WTC11 (cell line): Measurements from ENCODE around the gene GJA3. TPM values are rescaled to one million over a fixed set of nuclear protein-coding genes. Genes with fewer than 3 reads are reported as not detected.

Source experiments
- ATAC-seq: fragments of 200-7000 bp; cut with Tn5 transposase; 2 replicates; pipeline ENCODE4 v1.10.0; 2021; ENCODE audit warnings: mild to moderate bottlenecking, moderate library complexity
- CTCF ChIA-PET: fragments of 300-600 bp; sonication (Branson Sonifier 250); formaldehyde crosslinking; loops from one replicate; lab custom pipeline; 2021; ENCODE audit warnings: antibody characterized with exemption; lab: Charles Lee
- POLR2A ChIA-PET: fragments of 350-600 bp; sonication (Branson Sonifier 250); formaldehyde crosslinking; loops from one replicate; lab custom pipeline; 2021; ENCODE audit warnings: antibody characterized with exemption; lab: Charles Lee
- DNase-seq: peaks from one replicate; pipeline ENCODE4 v3.0.0; 2021; ENCODE audit warnings: low spot score
- H3K27ac Mint-ChIP-seq: 2 replicates; pipeline ENCODE4 v1.8.0; 2021; ENCODE audit warnings: mixed read lengths
- H3K27me3 Mint-ChIP-seq: 2 replicates; pipeline ENCODE4 v1.8.0; 2021; ENCODE audit warnings: low read depth, mild to moderate bottlenecking, moderate library complexity, mixed read lengths
- H3K36me3 Mint-ChIP-seq: 2 replicates; pipeline ENCODE4 v1.8.0; 2021; ENCODE audit warnings: mixed read lengths
- H3K4me1 Mint-ChIP-seq: 2 replicates; pipeline ENCODE4 v1.8.0; 2022; ENCODE audit warnings: mixed read lengths
- H3K4me3 Mint-ChIP-seq: 2 replicates; pipeline ENCODE4 v1.8.0; 2021; ENCODE audit warnings: mild to moderate bottlenecking, moderate library complexity, mixed read lengths
- H3K9me3 Mint-ChIP-seq: 2 replicates; pipeline ENCODE4 v1.8.0; 2021; ENCODE audit warnings: mixed read lengths
- ELF4 ChIP-seq: sonication (generic); formaldehyde crosslinking; IDR thresholded peaks from 2 replicates; pipeline ENCODE4 v1.8.1; 2022; ENCODE audit warnings: low read depth, mild to moderate bottlenecking, moderate library complexity, missing genetic modification reagents
- ETV6 ChIP-seq: sonication (generic); formaldehyde crosslinking; IDR thresholded peaks from 2 replicates; pipeline ENCODE4 v1.8.1; 2022; ENCODE audit warnings: mild to moderate bottlenecking, missing genetic modification reagents
- GRHL2 ChIP-seq: fragments of 250-450 bp; sonication (Bioruptor Pico); IDR thresholded peaks from 2 replicates; pipeline ENCODE4 v1.8.0; 2022; ENCODE audit warnings: mild to moderate bottlenecking, moderate library complexity; ENCODE audit not compliant: insufficient replicate concordance, severe bottlenecking
- MXD4 ChIP-seq: fragments of 250-450 bp; sonication (Bioruptor Pico); IDR thresholded peaks from 2 replicates; pipeline ENCODE4 v1.8.0; 2021; ENCODE audit warnings: mild to moderate bottlenecking, moderate library complexity, borderline replicate concordance
- NR3C1 ChIP-seq: sonication (generic); formaldehyde crosslinking; conservative IDR thresholded peaks from 2 replicates; pipeline ENCODE4 v1.8.1; 2023; ENCODE audit warnings: low read depth, mild to moderate bottlenecking, missing genetic modification reagents
- SMAD3 ChIP-seq: sonication (generic); formaldehyde crosslinking; IDR thresholded peaks from 2 replicates; pipeline ENCODE4 v1.8.0; 2022; ENCODE audit warnings: missing genetic modification reagents, mild to moderate bottlenecking, borderline replicate concordance
- SOX15 ChIP-seq: fragments of 250-450 bp; sonication (Bioruptor Pico); IDR thresholded peaks from 2 replicates; pipeline ENCODE4 v1.9.0; 2021; ENCODE audit warnings: mild to moderate bottlenecking
- ZNF671 ChIP-seq: fragments of 250-450 bp; sonication (Bioruptor Pico); IDR thresholded peaks from 2 replicates; pipeline ENCODE4 v1.8.0; 2021; ENCODE audit warnings: mild to moderate bottlenecking
- total RNA-seq: library from RNA; stranded (reverse); gene quantifications from 3 replicates; pipeline ENCODE4 v1.2.3, GENCODE V29; 2021
- TF ChIP-seq, protein P1 (sequence below): fragments of 250-450 bp; sonication (Bioruptor Pico); IDR thresholded peaks from 2 replicates; pipeline ENCODE4 v1.9.0; 2021; ENCODE audit warnings: mild to moderate bottlenecking, borderline replicate concordance
- TF ChIP-seq, protein P2 (sequence below): sonication (generic); formaldehyde crosslinking; IDR thresholded peaks from 2 replicates; pipeline ENCODE4 v1.8.1; 2023; ENCODE audit warnings: mild to moderate bottlenecking, missing genetic modification reagents
- TF ChIP-seq, protein P3 (sequence below): sonication (generic); formaldehyde crosslinking; IDR thresholded peaks from 2 replicates; pipeline ENCODE4 v1.8.0; 2022; ENCODE audit warnings: mild to moderate bottlenecking, missing genetic modification reagents
- TF ChIP-seq, protein P4 (sequence below): sonication (generic); formaldehyde crosslinking; IDR thresholded peaks from 2 replicates; pipeline ENCODE4 v1.8.1; 2023; ENCODE audit warnings: mild to moderate bottlenecking, moderate library complexity, missing genetic modification reagents
- TF ChIP-seq, protein P5 (sequence below): sonication (generic); formaldehyde crosslinking; IDR thresholded peaks from 2 replicates; pipeline ENCODE4 v1.8.1; 2022; ENCODE audit warnings: low read depth, missing genetic modification reagents, borderline replicate concordance
- TF ChIP-seq, protein P6 (sequence below): fragments of 250-450 bp; sonication (Bioruptor Pico); IDR thresholded peaks from 2 replicates; pipeline ENCODE4 v1.9.0; 2021; ENCODE audit warnings: moderate library complexity, mild to moderate bottlenecking, inconsistent platforms, borderline replicate concordance
- TF ChIP-seq, protein P7 (sequence below): fragments of 250-450 bp; sonication (Bioruptor Pico); IDR thresholded peaks from 2 replicates; pipeline ENCODE4 v1.8.0; 2021; ENCODE audit warnings: mild to moderate bottlenecking

GJA3 gene
- total RNA-seq, 1 experiment from 2014 or later: 0.48 TPM

DNA sequence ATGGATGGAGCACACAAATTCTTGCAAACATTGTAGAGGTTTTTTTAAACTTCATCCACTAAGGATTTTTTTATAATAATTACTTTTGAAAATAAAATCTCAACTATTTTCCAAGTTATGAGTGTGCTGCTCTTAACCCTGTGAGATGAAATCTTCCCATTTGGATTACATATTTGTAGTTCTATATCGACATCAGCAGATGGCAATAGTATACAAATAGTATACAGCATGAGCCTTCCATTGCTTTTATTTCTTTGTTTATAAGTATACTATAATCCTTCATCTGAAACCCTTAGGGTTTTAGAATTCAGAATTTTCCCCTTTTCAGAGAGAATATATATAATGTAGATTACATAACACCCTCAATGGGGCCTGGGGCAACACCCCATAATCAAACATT lies 70.5 kb downstream of the GJA3 start:
- Mint-ChIP-seq H3K27me3 (no peaks in the 10 kb centered on the region), H3K9me3 (no peaks in the 10 kb centered on the region), H3K27ac (no peak overlapping the region), H3K36me3 (peaks cover 12% of the 10 kb centered on the region), H3K4me3 (no peak overlapping the region), H3K4me1 (peaks cover 8% of the 10 kb centered on the region; the same call in 1 of the 2 replicates)
- ATAC-seq (no peak), DNase-seq (no peak)
- ChIA-PET CTCF (interaction anchor here (0.6 kb wide), 1 partner anchor 67 kb away, joined by 3 read pairs; no protein-coding TSS in a partner anchor), POLR2A (interaction anchor here (0.5 kb wide), 1 partner anchor 11 kb away, joined by 8 read pairs; no protein-coding TSS in a partner anchor)
- TF ChIP-seq, protein P1, sequence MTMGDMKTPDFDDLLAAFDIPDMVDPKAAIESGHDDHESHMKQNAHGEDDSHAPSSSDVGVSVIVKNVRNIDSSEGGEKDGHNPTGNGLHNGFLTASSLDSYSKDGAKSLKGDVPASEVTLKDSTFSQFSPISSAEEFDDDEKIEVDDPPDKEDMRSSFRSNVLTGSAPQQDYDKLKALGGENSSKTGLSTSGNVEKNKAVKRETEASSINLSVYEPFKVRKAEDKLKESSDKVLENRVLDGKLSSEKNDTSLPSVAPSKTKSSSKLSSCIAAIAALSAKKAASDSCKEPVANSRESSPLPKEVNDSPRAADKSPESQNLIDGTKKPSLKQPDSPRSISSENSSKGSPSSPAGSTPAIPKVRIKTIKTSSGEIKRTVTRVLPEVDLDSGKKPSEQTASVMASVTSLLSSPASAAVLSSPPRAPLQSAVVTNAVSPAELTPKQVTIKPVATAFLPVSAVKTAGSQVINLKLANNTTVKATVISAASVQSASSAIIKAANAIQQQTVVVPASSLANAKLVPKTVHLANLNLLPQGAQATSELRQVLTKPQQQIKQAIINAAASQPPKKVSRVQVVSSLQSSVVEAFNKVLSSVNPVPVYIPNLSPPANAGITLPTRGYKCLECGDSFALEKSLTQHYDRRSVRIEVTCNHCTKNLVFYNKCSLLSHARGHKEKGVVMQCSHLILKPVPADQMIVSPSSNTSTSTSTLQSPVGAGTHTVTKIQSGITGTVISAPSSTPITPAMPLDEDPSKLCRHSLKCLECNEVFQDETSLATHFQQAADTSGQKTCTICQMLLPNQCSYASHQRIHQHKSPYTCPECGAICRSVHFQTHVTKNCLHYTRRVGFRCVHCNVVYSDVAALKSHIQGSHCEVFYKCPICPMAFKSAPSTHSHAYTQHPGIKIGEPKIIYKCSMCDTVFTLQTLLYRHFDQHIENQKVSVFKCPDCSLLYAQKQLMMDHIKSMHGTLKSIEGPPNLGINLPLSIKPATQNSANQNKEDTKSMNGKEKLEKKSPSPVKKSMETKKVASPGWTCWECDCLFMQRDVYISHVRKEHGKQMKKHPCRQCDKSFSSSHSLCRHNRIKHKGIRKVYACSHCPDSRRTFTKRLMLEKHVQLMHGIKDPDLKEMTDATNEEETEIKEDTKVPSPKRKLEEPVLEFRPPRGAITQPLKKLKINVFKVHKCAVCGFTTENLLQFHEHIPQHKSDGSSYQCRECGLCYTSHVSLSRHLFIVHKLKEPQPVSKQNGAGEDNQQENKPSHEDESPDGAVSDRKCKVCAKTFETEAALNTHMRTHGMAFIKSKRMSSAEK (CRISPR knock-in tag): no peak
- no peak for TF ChIP-seq ZNF671
- TF ChIP-seq SMAD3 (CRISPR knock-in tag): no peak
- TF ChIP-seq, protein P2, sequence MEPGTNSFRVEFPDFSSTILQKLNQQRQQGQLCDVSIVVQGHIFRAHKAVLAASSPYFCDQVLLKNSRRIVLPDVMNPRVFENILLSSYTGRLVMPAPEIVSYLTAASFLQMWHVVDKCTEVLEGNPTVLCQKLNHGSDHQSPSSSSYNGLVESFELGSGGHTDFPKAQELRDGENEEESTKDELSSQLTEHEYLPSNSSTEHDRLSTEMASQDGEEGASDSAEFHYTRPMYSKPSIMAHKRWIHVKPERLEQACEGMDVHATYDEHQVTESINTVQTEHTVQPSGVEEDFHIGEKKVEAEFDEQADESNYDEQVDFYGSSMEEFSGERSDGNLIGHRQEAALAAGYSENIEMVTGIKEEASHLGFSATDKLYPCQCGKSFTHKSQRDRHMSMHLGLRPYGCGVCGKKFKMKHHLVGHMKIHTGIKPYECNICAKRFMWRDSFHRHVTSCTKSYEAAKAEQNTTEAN (CRISPR knock-in tag): no peak
- TF ChIP-seq GRHL2 (CRISPR knock-in tag): no peak
- TF ChIP-seq ELF4 (CRISPR knock-in tag): no peak
- TF ChIP-seq, protein P3, sequence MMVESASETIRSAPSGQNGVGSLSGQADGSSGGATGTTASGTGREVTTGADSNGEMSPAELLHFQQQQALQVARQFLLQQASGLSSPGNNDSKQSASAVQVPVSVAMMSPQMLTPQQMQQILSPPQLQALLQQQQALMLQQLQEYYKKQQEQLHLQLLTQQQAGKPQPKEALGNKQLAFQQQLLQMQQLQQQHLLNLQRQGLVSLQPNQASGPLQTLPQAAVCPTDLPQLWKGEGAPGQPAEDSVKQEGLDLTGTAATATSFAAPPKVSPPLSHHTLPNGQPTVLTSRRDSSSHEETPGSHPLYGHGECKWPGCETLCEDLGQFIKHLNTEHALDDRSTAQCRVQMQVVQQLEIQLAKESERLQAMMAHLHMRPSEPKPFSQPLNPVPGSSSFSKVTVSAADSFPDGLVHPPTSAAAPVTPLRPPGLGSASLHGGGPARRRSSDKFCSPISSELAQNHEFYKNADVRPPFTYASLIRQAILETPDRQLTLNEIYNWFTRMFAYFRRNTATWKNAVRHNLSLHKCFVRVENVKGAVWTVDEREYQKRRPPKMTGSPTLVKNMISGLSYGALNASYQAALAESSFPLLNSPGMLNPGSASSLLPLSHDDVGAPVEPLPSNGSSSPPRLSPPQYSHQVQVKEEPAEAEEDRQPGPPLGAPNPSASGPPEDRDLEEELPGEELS (CRISPR knock-in tag): no peak
- TF ChIP-seq MXD4 (CRISPR knock-in tag): no peak
- TF ChIP-seq ETV6 (CRISPR knock-in tag): no peak
- TF ChIP-seq, protein P4, sequence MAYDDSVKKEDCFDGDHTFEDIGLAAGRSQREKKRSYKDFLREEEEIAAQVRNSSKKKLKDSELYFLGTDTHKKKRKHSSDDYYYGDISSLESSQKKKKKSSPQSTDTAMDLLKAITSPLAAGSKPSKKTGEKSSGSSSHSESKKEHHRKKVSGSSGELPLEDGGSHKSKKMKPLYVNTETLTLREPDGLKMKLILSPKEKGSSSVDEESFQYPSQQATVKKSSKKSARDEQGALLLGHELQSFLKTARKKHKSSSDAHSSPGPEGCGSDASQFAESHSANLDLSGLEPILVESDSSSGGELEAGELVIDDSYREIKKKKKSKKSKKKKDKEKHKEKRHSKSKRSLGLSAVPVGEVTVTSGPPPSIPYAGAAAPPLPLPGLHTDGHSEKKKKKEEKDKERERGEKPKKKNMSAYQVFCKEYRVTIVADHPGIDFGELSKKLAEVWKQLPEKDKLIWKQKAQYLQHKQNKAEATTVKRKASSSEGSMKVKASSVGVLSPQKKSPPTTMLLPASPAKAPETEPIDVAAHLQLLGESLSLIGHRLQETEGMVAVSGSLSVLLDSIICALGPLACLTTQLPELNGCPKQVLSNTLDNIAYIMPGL (CRISPR knock-in tag): no peak
- no peak for TF ChIP-seq NR3C1 (CRISPR knock-in tag)
- TF ChIP-seq, protein P5, sequence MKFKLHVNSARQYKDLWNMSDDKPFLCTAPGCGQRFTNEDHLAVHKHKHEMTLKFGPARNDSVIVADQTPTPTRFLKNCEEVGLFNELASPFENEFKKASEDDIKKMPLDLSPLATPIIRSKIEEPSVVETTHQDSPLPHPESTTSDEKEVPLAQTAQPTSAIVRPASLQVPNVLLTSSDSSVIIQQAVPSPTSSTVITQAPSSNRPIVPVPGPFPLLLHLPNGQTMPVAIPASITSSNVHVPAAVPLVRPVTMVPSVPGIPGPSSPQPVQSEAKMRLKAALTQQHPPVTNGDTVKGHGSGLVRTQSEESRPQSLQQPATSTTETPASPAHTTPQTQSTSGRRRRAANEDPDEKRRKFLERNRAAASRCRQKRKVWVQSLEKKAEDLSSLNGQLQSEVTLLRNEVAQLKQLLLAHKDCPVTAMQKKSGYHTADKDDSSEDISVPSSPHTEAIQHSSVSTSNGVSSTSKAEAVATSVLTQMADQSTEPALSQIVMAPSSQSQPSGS (CRISPR knock-in tag): no peak
- no peak for TF ChIP-seq SOX15 (CRISPR knock-in tag)
- TF ChIP-seq, protein P6, sequence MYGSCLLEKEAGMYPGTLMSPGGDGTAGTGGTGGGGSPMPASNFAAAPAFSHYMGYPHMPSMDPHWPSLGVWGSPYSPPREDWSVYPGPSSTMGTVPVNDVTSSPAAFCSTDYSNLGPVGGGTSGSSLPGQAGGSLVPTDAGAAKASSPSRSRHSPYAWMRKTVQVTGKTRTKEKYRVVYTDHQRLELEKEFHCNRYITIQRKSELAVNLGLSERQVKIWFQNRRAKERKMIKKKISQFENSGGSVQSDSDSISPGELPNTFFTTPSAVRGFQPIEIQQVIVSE (CRISPR knock-in tag): no peak
- TF ChIP-seq, protein P7, sequence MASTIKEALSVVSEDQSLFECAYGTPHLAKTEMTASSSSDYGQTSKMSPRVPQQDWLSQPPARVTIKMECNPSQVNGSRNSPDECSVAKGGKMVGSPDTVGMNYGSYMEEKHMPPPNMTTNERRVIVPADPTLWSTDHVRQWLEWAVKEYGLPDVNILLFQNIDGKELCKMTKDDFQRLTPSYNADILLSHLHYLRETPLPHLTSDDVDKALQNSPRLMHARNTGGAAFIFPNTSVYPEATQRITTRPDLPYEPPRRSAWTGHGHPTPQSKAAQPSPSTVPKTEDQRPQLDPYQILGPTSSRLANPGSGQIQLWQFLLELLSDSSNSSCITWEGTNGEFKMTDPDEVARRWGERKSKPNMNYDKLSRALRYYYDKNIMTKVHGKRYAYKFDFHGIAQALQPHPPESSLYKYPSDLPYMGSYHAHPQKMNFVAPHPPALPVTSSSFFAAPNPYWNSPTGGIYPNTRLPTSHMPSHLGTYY (CRISPR knock-in tag): no peak

Other genes starting within 250 kb of the GJA3 start
- 159 to 181 TPM (median 176 TPM) in 3 replicates for gene ZMYM2, start 202.3 kb downstream of the GJA3 start, total RNA-seq
- 0.11 TPM in 2 of 3 replicates, not detected in the other for gene GJB2, start 31.9 kb upstream of the GJA3 start, total RNA-seq
- gene GJB6, start 71.3 kb upstream of the GJA3 start, total RNA-seq: not detected in 3 replicates